ENCODE measurements around the gene SRMS. TPM values are rescaled to one million over a fixed set of nuclear protein-coding genes. Genes with fewer than 3 reads are reported as not detected.

Gene SRMS
- total RNA-seq, 6 donors from 2014 or later = not detected

- no peak for TF ChIP-seq EP300 (IDR thresholded peaks at IDR 0.05)
- no peak for TF ChIP-seq POLR2A (IDR thresholded peaks at IDR 0.05)
- no peak for TF ChIP-seq POLR2AphosphoS5 (IDR thresholded peaks at IDR 0.05)
- TF ChIP-seq CTCF (IDR thresholded peaks at IDR 0.05) = no peak
- 70 to 83% methylated on average over 23 to 26 of the region's 26 CpGs for WGBS, 2 donors
- H3K9me3 ChIP-seq = no peaks in the 10 kb centered on the region
- no peak overlapping the region for H3K4me3 ChIP-seq
- H3K36me3 ChIP-seq = no peaks in the 10 kb centered on the region
- DNase-seq = peak in 1 of 2 donors; percentile 55
- no peak overlapping the region for H3K27ac ChIP-seq
- H3K4me1 ChIP-seq = peaks cover 6 to 11% (median 8%) of the 10 kb centered on the region in 4 donors
- ATAC-seq (ENCODE audit: low FRiP score in 2 of 2) = no peak
- no peaks in the 10 kb centered on the region for H3K27me3 ChIP-seq
Measured at GRCh38 chr20:63578224-63579016, 30.9 kb upstream of the SRMS start.

GRCh38 chr20:63577317-63577894 is 29.9 kb upstream of the SRMS start:
- WGBS, 2 donors = 61 to 71% methylated on average over 19 of the region's 19 CpGs

GRCh38 chr20:63576311-63576710 is 28.8 kb upstream of the SRMS start:
- Histone ChIP-seq H3K27me3 (no peaks in the 10 kb centered on the region), H3K4me3 (no peak overlapping the region), H3K9me3 (no peaks in the 10 kb centered on the region), H3K36me3 (peaks cover 0 to 12% (median 5%) of the 10 kb centered on the region in 4 donors), H3K4me1 (peaks cover 16 to 24% (median 18%) of the 10 kb centered on the region in 4 donors), H3K27ac (no peak overlapping the region)
- 87 to 90% methylated on average over 7 of the region's 7 CpGs for WGBS, 2 donors
- ATAC-seq (ENCODE audit: low FRiP score in 2 of 2) = no peak
- no peak for DNase-seq
- TF ChIP-seq POLR2A (IDR thresholded peaks at IDR 0.05) (no peak), POLR2AphosphoS5 (IDR thresholded peaks at IDR 0.05) (no peak), CTCF (IDR thresholded peaks at IDR 0.05) (no peak), EP300 (IDR thresholded peaks at IDR 0.05) (no peak)

More at GRCh38 chr20:63577317-63577894, 29.9 kb upstream of the SRMS start:
- H3K4me1 ChIP-seq = peaks cover 16 to 22% (median 18%) of the 10 kb centered on the region in 4 donors
- H3K27me3 ChIP-seq = no peaks in the 10 kb centered on the region
- DNase-seq = peak in 1 of 2 donors; percentile 52
- TF ChIP-seq CTCF (IDR thresholded peaks at IDR 0.05) (no peak), EP300 (IDR thresholded peaks at IDR 0.05) (no peak), POLR2AphosphoS5 (IDR thresholded peaks at IDR 0.05) (no peak), POLR2A (IDR thresholded peaks at IDR 0.05) (no peak)
- no peaks in the 10 kb centered on the region for H3K9me3 ChIP-seq
- ATAC-seq (ENCODE audit: low FRiP score in 2 of 2) = no peak
- H3K4me3 ChIP-seq = no peak overlapping the region
- no peak overlapping the region for H3K27ac ChIP-seq
- H3K36me3 ChIP-seq = peaks cover 0 to 5% (median 2%) of the 10 kb centered on the region in 4 donors

GRCh38 chr20:63574829-63575743 is 27.5 kb upstream of the SRMS start:
- no peak for TF ChIP-seq POLR2A (IDR thresholded peaks at IDR 0.05)
- no peak for TF ChIP-seq CTCF (IDR thresholded peaks at IDR 0.05)
- TF ChIP-seq POLR2AphosphoS5 (IDR thresholded peaks at IDR 0.05) = no peak
- no peak for TF ChIP-seq EP300 (IDR thresholded peaks at IDR 0.05)
- H3K4me3 ChIP-seq = peak overlapping the region in 2 of 4 donors; percentile 72 to 90
- ATAC-seq (ENCODE audit: low FRiP score in 2 of 2) (peak in 1 of 2 donors; percentile 16), DNase-seq (no peak)
- peaks cover 0 to 15% (median 7%) of the 10 kb centered on the region in 4 donors for H3K36me3 ChIP-seq
- H3K4me1 ChIP-seq = peaks cover 16 to 24% (median 18%) of the 10 kb centered on the region in 4 donors
- no peaks in the 10 kb centered on the region for H3K9me3 ChIP-seq
- 72% methylated on average over 27 to 28 of the region's 28 CpGs for WGBS, 2 donors
- no peaks in the 10 kb centered on the region for H3K27me3 ChIP-seq
- peak overlapping the region; percentile 80 to 94 (median 88) for H3K27ac ChIP-seq
